DMS53 treated with DMSO at 0.1 percent for 48 hours (cell line): ENCODE data around the gene ABLIM2.

ENCODE experiments used
- DNase-seq: peaks from one replicate; lab custom pipeline; 2025; ENCODE audit not compliant: unreplicated experiment; lab: John Stamatoyannopoulos, UW

ABLIM2 gene

DNA sequence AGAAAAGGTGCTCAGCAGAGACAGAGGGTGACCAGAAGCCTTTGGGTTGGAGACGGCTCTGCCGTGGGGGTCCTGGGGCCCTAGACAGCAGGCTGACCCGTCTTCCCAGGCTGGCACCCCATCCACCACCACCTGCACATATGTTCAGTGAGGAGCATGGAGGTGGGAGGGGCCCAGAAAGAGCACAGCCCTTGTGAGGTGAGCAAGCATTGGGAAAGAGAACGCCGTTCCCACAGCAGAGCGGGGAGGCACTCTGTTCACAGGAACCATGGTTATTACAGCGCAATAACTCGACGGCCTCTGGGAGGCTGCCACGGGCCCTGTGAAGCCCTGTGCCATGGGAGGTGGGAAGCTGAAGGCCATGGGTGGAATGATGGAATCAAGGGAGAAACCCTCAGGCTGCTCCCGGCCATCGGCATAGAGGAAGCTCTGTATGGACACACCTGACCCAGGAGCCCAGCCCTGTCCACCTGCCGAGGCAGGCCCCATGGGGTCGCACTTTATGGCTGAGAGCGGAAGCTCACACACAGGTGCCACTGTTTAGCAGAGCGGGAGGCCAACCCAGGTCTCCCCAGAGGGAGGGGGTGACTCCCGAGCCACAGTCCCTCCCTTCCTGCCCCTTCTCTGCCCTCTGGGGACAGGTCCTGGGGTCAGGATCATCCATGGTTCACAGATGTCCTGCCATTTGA, 125.4 kb downstream of the ABLIM2 start:
- DNase-seq: no peak

DNA sequence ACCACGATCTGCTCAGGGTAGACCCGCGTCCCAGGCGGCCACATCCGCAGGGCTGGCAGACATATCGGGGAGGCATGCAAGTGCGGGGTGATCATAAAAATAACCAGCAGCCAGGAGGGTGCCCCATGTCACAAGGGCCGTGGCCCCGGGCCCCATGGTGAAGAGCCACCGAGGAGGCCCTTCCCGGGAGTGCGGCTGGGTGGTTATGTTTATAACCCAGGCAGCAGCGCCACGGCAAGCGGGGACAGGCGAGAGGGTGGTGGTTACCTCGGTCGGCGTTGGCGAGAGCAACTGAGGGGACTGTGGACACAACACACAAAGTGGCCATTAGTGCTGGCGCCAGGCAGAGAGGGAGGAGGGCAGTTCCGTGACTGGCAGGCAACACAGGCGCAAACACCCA, 126.2 kb downstream of the ABLIM2 start:
- DNase-seq: no peak

DNA sequence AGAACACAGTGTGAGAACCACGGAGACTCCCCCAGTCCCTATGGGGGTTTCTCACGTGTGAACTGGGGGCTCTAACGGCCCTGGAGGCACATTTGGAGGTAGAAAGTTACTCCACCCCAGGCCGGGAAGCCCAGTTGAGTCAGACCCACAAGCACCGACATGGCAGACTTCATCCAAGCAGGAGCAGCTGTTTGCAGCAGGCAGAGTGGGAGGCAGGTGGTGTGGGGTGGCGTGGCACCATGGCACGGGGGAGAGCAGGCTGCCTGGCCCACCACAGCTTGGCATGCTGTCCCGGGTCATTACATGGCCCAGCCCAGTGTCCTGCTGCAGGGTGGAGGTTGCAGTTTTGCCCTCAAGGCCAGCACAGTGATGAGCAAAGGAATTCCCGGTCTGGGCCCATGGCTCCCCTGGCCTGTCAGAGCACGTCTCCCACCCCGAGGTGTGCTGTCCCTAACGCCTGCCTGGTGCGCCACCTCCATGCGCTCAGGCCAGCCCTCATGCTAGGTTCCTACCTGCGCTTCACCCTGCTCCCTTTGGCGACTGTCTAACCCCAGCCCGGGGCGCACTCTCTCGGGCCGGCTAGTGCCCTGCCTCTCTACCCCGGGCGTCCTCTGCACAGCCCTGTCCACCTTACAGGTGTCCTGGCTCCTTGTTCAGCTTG, 128.4 kb downstream of the ABLIM2 start:
- DNase-seq: peak; percentile 34

DNA sequence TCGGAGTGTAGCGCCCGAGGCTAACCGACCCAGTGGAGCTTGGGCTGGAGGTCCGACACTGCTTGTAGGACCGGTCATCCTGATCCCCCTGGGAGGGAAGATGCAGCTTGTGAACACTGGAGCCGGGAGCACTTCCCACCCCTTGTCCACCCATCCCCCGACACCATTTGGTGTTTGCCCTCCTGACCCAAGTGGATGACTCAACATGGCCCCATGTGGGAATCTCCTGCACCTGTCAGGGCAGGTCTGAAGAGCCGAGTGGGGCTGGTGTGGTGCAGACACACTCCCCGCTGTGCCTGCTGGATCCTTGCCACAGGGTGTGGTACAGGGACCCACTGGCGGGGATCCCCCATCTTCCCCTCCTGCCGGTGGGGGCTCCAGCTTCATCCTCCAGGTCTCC, 128.9 kb downstream of the ABLIM2 start:
- DNase-seq: peak; percentile 96

DNA sequence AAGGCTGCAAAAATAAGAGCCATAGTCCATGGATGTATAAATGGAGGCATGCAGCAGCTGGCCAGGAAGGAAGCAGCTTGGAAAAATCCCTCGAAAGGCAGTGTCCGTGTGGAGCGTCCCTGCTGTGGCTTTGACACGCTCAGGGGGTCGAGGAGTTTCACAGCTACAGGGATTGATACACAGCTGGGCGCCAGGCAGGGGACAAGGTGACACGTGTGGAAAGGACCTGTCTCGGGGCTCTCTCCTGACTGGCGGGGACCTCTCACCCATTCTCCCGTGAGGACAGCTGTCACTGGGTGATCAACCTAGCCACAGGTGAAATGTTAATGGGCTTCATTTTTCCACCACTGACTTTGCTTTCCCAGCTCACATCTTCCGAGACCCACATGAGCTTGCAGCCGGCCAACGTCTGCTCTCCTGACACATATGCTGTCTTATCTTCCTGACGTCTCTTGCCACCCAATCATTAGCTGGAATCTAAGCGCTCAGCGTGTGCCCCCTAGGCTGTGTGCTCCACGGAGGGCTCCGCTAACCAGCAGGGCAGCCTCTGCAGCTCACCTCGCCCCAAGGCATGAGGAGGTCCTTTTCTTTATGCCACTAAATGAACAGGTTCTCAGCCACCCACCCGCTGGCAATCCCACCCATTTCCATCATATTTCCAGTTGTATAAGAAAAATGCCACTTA, 129.6 kb downstream of the ABLIM2 start:
- DNase-seq: no peak

DNA sequence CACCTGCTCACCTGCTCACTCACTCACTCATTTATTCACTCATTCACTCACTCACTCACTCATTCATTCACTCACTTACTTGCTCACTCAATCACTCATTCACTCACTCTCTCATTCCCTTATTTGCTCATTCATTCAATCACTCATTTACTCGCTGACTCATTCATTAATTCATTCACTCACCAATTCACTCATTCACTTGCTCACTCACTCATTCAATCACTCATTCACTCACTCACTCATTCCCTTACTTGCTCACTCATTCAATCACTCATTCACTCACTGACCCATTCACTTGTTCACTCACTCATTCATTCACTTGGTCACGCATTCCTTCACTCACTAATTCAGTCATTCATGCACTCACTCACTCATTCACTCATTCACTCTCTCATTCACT, 130.2 kb downstream of the ABLIM2 start:
- DNase-seq: no peak

DNA sequence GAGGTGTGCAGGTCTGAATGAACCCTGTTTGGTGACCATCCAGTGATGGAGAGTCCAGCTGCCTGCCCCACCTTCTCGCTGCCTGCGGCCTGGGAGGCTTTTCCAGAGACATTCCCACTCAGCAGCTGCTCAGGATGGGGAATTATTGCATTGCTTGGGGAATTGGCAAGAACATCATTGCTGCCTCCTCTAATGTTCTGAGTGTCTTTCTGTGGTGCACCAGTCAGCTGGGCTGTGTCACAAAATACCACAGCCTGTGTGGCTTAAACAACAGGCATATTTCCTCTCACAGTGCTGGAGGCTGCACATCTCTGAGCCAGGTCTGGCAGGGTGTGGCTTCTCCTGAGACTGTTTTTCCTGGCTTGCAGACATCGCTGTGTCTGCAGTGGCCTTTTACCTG, 132.2 kb downstream of the ABLIM2 start:
- DNase-seq: no peak

DNA sequence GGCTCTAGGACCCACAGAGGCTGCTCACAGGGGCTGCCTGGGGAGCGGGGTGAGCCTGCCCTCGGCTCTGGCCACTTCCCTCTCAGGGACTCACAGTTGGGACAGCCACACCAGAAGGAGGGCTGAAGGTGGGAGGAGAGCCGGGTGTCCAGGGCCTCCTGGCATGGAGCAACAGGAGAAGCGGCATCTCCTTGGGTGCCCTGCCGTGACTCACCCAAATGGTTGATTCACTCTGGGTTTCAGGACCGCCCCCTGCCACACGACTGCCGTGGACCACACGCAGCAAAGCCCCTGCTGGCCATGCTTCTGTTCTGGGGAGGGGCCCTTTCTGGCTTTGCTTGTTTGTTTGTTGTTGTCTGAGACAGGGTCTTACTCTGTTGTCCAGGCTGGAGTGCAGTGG, 132.9 kb downstream of the ABLIM2 start:
- DNase-seq: no peak

DNA sequence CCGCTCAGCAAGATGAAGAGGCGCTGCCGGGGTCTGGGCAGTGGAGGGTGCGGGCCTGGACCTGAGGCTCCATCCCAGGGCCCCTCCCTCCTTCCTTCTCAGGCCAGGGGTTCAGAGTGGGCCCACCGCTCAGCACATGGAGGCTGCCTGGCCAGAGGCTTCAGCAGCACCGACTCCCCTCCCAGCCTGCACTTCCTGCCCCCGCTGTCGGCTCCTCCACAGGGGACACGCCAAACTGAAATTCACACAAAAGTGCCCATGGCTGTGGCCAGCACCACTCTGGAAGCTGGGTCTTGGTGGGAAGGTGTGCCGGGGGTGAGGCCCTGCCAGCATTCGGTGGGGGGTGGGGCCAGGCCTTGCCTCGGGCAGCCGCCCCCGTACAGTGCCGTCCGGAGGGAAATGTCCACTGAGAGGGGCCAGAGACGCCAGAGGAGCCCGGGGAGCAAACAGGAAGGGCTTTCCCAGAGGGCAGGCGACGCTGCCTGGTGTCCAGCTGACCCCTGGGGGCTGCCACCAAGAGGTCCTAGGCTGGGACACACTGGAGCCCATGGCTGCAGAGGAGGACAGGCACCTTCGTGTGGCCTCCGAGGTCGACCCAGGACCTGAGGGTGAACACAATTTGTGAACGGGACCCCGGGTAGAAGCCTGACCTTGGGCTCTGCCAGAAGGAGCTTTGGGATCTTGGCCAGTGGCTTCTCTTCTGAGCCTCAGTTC, 134.4 kb downstream of the ABLIM2 start:
- DNase-seq: no peak

DNA sequence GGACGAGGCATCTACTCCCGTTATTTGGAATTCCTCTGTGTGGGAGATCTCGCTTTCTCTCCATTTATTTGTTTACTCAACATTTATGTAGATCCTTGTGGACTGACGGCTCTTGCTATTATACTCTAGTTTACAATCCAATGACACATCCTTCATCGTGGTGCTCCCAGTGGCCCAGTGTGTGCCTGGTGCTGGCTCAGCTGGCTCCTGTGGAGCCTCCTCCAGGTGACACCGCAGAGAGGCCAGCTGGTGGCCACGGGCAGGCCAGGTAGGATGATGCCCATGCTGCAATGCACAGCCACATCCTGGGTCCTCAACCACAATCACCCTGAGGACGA, 134.9 kb downstream of the ABLIM2 start:
- peak; percentile 62 for DNase-seq

DNA sequence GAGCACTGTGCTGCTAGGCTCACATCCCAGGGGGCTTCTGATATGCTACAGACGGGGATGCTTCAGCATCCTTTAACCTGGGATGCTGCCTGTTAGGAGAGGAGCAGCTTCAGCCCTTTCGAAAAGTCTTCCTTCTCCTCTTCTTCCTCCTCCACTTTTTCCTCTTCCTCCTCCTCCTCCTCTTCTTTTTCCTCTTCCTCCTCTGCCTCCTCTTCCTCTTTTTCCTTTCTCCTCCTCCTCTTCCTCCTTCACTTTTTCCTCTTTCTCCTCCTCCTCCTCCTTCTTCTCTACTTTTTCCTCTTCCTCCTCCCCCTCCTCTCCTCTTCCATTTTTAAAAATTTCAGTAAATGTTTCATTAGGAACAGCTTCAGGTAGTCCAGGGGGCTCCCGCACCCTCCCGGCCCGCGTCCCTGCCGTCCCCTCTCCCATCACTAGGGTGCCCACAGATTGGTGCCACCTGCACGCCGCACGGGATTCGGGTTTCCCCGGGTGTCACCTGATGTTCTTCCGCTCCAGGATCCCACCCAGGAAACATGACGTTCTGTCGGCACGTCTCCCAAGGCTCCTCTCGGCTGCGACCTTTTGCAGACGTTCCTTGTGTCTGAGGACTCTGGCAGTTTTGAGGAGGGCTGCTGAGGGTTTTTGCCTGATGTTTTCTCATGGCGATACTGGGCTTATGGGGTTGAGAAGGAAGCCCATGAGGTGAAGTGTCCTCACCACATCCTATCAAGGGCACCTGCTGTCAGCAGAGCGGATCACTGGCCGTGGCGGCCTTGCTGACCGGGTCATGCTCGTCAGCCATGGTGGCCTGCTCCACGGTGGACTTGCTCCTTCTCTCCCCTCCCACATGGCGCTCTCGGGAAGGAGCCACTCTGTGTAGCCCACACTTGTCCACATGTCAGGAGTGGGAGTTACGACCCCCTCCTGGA, 135.6 kb downstream of the ABLIM2 start:
- DNase-seq: no peak

DNA sequence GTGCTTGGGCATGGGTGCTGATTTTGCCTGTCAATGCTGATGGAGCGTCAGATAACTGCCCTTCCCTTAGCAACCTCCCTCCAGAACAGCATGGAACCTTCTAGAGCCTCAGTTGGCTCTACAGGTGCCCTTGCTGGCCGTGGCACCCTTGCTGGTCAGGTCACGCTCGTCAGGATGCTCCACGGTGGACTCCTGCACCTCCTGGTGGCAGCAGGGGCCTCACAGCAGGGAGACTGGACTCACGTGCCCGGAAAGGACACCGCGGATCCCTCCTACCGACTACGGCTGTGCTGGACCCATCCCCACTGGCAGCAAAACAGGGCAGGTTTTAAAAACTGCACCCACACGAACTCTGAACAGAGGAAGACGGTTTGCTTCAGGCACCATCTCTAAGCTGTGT, 136.8 kb downstream of the ABLIM2 start:
- no peak for DNase-seq

DNA sequence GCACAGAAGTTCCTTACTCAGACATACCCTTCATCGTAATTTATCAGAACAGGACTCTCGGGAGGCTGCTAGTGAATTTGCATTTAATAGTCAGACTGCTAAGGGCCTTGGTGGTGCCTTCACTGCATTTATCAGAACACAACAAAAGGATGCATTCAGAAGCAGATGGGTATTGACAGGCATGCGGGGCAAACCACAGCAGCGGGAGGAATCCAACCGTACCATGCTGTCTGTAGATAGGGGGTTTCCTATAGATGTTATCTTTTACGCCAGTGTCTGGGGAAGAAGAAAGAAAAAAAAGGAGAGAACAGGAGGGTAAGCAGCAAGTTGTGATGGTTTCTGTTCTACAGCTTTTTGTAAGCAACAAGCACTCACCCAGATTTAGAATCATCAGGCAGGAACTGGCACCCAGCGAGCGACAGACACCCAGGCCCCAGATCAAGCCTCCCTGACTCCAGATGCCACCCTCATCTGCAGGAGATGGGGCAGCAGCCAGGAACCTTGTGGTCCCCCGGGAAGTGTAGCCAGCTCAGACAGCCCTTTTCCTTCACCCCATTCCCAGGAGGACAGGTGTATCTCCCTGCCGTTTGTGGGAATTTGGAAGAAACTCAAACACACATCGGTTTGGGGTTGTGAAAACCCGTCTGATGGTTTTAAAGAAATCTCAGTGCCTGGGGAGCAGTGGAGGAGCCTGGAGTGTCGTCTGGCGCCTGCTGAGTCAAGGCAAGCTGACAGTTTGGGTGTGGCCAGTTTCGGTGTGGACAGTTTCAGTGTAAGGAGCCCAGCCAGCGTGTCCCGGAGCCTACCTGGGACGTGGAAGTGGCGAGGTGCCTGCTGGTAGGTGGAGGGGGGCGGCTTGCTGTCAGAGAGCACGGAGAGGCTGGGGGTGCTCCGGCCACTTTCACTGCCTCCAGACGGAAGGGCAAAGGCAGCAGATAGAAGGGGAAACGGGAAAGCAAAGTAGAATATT, 138.9 kb downstream of the ABLIM2 start:
- no peak for DNase-seq

DNA sequence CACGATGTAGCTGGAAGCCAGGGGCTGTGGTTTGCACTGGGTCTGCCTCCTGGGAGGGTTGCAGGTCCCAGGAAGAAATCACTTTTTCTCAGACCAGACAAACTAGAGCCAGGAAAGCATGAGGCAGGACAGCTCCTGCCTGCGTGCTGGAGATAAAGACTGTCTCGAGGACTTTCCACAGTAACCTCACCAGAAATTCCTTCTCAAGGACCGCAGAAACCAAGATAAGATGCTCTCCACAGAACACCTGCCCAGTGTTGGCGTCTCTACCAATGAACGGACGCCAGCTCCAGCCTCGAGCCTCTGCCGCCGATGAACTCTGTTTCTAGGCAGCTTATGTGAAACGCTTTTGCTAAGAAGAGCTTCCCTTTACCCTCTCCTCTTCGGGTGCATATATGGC, 142.1 kb downstream of the ABLIM2 start:
- no peak for DNase-seq

DNA sequence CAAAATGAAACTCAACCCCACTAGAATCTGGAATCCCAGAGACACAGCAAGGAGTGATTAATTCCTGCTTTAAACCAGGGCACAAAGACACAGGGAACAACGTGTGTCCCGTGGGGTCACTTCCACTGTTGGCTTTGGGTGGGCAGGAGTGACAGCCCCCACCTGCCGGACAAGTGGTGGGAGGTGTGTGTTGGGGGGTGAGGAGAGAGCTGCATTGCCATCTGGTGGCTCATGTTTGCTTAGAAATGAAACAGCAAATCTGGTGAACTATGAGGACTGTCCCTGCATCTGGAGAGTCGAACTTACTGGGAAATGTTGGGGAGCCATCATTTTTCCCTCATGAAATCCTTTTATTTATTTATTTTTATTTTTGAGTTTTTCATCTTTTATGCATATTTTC, 143.1 kb downstream of the ABLIM2 start:
- no peak for DNase-seq

DNA sequence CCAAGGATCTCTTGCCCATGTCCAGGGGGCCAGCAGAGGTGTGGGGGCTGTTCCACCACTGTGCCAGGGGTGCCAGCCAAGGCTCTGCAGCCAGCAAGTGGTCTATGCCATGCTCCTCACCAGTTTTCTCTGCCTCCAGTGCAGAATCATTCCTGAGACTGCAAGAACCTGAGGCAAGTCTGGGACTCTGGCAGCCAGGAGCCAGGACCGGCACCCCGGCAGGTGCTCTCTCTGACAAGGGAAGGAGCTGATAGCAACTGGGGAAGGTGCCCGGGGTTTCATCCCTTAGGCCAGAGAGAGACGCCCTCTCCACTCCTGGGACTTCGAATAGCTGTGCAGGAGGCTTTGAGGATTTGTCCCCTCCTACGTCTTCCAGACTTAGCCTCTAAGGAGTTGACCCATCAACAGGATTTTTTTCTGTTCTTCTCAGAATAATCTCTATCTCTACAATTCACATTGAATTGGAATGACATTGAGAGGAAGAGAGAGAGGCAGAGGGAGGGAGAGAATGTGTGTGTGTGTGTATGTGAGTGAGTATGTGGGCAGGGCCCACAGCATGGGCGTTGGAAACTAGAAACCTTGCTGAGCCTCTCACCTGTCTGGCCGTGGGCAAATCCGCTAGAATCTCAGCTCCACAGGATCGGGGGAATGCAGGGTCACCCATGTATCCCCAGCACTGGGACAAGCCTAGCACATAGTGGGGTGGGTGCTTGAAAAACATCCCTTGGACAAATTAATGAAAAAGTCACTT, 144.5 kb downstream of the ABLIM2 start:
- no peak for DNase-seq

DNA sequence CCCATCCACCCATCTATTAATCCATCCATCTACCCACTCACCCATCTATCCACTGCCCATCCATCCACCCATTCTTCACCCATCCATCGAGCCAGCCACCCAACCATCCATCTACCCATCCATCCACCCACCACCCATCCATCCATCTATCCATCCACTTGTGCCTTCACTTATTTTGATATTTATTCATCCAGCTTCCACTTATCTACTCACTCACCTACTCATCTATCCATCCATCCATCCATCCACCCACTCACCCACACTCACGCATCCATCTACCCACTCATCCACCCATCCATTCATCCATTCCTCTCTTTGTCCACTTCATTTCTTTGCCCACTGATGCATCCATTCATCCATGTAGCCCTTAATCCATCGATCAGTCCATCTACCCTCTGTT, 146.1 kb downstream of the ABLIM2 start:
- DNase-seq: no peak

DNA sequence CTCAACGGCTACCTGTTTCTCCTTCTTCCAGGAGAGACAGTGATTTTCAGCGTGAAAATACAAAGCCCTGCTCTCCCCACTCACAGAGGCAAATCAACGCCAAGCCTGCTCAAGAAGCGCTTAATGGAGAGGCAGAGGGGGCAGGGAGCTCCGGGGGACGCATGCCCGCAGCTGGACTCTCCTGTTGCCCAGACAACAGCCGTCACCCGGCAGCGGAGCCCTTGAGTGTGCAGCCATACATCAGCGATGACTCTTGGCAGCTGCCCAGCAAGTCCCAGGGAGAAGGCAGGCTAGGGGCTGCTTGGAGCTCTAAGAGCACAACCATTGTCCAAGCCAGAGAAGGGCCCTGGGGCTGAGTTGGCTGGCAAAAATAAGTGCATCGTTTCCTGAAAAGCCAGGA, 148.0 kb downstream of the ABLIM2 start:
- peak; percentile 98 for DNase-seq
